ENCODE data around the gene ZMIZ1. TPM values are rescaled to one million over a fixed set of nuclear protein-coding genes. Genes with fewer than 3 reads are reported as not detected.
A peak's percentile ranks its signal among the peaks of the same experiment; 100 is the strongest.

The ZMIZ1 gene
- total RNA-seq, 1 experiment from 2014 or later = 22.3 TPM

DNA sequence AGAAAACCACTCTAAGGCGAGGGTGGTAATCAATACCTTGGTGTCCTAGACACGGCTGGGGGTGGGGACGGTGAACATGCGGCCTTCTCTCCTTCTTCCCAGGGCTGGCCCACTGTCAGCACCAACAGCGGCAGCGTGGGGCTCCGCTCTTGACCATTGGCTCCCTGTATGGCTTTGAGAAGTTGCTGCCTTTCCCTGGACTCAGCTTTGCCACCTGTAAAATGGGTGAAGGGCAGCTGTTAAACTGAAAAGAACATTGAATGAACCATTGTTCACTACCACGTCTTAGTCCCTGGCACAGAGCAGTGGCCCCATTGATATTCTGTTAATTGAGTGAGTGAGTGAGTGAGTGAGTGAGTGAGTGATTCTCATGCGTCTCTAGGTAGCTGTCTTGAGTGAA, 95.3 kb downstream of the ZMIZ1 start:
- H3K4me3 ChIP-seq = no peak overlapping the region
- H3K4me1 ChIP-seq (replicated peaks) = peaks cover 84% of the 10 kb centered on the region
- no peaks in the 10 kb centered on the region for H3K27me3 ChIP-seq (replicated peaks)
- H3K27ac ChIP-seq = no peak overlapping the region
- DNase-seq (ENCODE audit: low read depth in 1 of 2, low spot score in 2 of 2) = no peak
- no peaks in the 10 kb centered on the region for H3K9me3 ChIP-seq (replicated peaks)
- peaks cover 68% of the 10 kb centered on the region for H3K36me3 ChIP-seq

DNA sequence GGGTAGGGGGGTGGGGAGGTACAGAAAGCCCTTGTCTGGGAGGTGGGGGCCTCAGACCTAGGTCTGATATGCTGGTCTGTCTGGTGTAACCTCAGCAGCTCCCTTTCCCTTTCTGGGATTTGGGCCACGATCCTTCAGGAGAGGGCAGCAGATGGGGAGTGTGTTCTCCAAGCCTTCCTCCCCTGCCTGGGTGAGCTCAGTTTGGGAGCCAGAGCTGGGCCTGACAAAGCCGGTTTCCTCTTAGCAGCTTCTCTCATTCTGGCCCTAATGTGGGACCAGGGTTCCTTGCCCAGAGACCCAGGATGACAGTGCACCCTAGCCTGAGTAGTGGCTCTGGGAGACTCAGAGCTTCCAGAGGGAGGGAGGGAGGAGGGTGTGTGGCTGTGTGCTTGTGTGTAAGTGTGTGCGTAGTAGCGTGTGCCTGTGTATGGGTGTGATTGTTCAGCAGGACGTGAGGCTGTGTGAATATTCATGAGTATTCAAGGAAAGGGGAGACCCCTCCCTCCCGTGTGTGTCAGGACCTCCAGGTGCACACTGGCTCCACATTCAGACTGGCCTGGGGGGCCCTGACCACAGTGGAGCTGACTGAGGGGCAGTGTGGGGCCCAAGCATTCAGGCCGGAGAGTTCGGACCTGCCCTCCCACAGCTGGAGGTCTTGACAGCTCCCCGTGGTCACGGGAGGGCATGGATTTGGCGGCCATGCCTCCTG, 96.5 kb downstream of the ZMIZ1 start:
- H3K4me1 ChIP-seq (replicated peaks) = peaks cover 74% of the 10 kb centered on the region
- DNase-seq (ENCODE audit: low read depth in 1 of 2, low spot score in 2 of 2) = peak; percentile 75 to 76
- peaks cover 75% of the 10 kb centered on the region for H3K36me3 ChIP-seq
- H3K27ac ChIP-seq = peak overlapping the region; percentile 56
- no peaks in the 10 kb centered on the region for H3K27me3 ChIP-seq (replicated peaks)
- H3K4me3 ChIP-seq = no peak overlapping the region
- H3K9me3 ChIP-seq (replicated peaks) = no peaks in the 10 kb centered on the region

DNA sequence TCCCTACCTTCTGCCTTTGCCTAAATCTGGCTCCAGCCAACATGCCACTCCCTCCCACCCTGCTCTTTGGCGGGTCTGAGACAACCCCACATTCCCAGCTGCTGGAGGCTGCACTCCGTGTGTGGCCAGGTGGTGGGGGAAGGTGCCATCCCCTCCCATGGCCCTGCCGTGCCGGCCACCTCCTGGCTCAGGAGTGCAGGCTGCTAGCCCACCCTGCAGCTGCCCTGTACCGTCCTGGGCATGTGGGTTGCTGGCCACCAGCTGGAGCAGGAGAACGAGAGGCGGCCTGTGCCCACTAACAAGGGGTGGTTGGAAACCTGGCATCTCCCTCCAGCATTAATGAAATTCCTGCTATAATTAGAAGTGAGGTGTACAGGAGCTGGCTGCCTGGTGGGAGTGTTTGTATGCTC, 97.6 kb downstream of the ZMIZ1 start:
- Histone ChIP-seq H3K27me3 (replicated peaks) (no peaks in the 10 kb centered on the region), H3K36me3 (peaks cover 77% of the 10 kb centered on the region), H3K4me3 (no peak overlapping the region), H3K27ac (peak overlapping the region; percentile 34), H3K4me1 (replicated peaks) (peaks cover 67% of the 10 kb centered on the region), H3K9me3 (replicated peaks) (no peaks in the 10 kb centered on the region)
- peak; percentile 82 to 83 for DNase-seq (ENCODE audit: low read depth in 1 of 2, low spot score in 2 of 2)

- H3K9me3 ChIP-seq (replicated peaks) = no peaks in the 10 kb centered on the region
- H3K4me1 ChIP-seq (replicated peaks) = peaks cover 65% of the 10 kb centered on the region
- no peak overlapping the region for H3K4me3 ChIP-seq
- no peak for DNase-seq (ENCODE audit: low read depth in 1 of 2, low spot score in 2 of 2)
- peak overlapping the region; percentile 28 for H3K27ac ChIP-seq
- H3K36me3 ChIP-seq = peaks cover 81% of the 10 kb centered on the region
- no peaks in the 10 kb centered on the region for H3K27me3 ChIP-seq (replicated peaks)
Observed at GRCh38 chr10:79166741-79167140, 98.0 kb downstream of the ZMIZ1 start.

- Histone ChIP-seq H3K27me3 (replicated peaks) (no peaks in the 10 kb centered on the region), H3K27ac (no peak overlapping the region), H3K9me3 (replicated peaks) (no peaks in the 10 kb centered on the region), H3K36me3 (peaks cover 82% of the 10 kb centered on the region), H3K4me3 (no peak overlapping the region), H3K4me1 (replicated peaks) (peaks cover 65% of the 10 kb centered on the region)
- DNase-seq (ENCODE audit: low read depth in 1 of 2, low spot score in 2 of 2) = no peak
Observed at GRCh38 chr10:79167537-79167936, 98.8 kb downstream of the ZMIZ1 start.

- DNase-seq (ENCODE audit: low read depth in 1 of 2, low spot score in 2 of 2) = no peak
- Histone ChIP-seq H3K36me3 (peaks cover 80% of the 10 kb centered on the region), H3K4me3 (no peak overlapping the region), H3K27ac (no peak overlapping the region), H3K27me3 (replicated peaks) (no peaks in the 10 kb centered on the region), H3K9me3 (replicated peaks) (no peaks in the 10 kb centered on the region), H3K4me1 (replicated peaks) (peaks cover 64% of the 10 kb centered on the region)
Observed at GRCh38 chr10:79168210-79168609, 99.4 kb downstream of the ZMIZ1 start.

DNA sequence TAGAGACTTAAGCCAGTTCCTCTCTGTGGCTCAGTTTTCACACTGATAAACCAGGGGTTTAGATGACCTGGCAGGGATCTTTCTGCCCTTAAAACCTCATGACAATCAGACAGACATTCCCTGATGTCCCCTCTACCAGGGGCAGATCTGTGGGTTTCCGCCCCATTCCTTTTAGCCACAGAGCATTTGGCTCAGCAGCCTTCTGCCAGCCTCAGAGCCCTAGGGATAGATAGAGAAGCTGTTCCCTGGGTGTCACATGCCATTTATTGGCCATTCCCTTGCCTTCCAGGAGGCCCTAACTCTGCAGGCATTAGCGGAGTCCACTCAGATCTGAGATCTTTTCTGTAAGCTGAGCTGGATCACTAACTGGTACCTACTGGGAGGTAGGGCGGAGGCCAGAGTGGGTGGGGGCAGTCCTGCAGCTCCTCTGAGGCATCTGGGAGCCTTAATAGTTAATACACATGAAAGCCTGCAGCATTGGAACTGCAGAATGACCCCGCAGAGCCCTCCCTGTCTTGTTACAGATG, 101.5 kb downstream of the ZMIZ1 start:
- H3K4me1 ChIP-seq (replicated peaks) = peaks cover 62% of the 10 kb centered on the region
- no peak for DNase-seq (ENCODE audit: low read depth in 1 of 2, low spot score in 2 of 2)
- H3K27ac ChIP-seq = no peak overlapping the region
- H3K9me3 ChIP-seq (replicated peaks) = no peaks in the 10 kb centered on the region
- H3K36me3 ChIP-seq = peaks cover 82% of the 10 kb centered on the region
- no peaks in the 10 kb centered on the region for H3K27me3 ChIP-seq (replicated peaks)
- H3K4me3 ChIP-seq = no peak overlapping the region

DNA sequence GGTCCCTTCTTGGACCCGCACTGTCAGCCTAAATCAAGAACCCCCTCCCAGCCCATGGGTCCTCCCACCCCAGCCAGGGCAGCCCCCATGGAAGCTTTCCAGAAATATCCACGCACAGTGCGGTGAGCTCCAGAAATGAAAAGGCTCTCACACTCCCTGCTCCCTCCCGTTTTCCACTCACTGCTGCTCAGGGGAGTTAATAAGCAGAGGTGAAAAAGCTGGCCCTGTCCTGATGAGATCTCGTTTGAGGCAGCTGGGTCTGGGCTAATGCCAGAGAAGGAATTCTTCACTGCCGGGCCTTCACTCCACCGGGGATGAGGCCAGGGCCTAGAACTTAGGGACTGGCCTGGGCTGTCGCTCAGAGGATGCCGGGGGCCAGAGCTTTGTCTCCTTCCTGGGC, 102.2 kb downstream of the ZMIZ1 start:
- no peak for DNase-seq (ENCODE audit: low read depth in 1 of 2, low spot score in 2 of 2)
- no peaks in the 10 kb centered on the region for H3K27me3 ChIP-seq (replicated peaks)
- H3K4me3 ChIP-seq = no peak overlapping the region
- peaks cover 62% of the 10 kb centered on the region for H3K4me1 ChIP-seq (replicated peaks)
- H3K27ac ChIP-seq = no peak overlapping the region
- no peaks in the 10 kb centered on the region for H3K9me3 ChIP-seq (replicated peaks)
- peaks cover 82% of the 10 kb centered on the region for H3K36me3 ChIP-seq

DNA sequence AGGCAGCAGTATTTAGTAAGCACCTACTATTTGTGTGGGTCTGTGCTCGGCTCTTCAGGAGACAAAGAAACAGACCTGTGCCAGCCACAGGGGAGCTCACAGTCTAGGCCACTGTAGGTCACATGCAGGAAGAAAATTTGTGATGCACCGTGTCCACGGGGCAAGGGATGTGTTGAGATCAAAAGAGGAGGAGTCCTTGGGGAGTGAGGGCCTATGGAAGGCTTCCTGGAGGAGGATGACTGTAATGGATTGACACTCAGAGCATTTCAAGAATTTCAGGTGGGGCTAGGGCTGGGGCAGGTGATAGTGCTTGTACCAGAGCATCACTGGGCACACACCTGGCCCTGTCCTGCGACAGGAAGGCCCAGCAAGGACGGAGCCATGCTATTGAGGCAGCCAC, 102.7 kb downstream of the ZMIZ1 start:
- peaks cover 77% of the 10 kb centered on the region for H3K36me3 ChIP-seq
- no peaks in the 10 kb centered on the region for H3K27me3 ChIP-seq (replicated peaks)
- no peak for DNase-seq (ENCODE audit: low read depth in 1 of 2, low spot score in 2 of 2)
- peaks cover 62% of the 10 kb centered on the region for H3K4me1 ChIP-seq (replicated peaks)
- H3K4me3 ChIP-seq = no peak overlapping the region
- H3K27ac ChIP-seq = no peak overlapping the region
- H3K9me3 ChIP-seq (replicated peaks) = no peaks in the 10 kb centered on the region

- no peak for DNase-seq (ENCODE audit: low read depth in 1 of 2, low spot score in 2 of 2)
- peaks cover 77% of the 10 kb centered on the region for H3K36me3 ChIP-seq
- H3K27me3 ChIP-seq (replicated peaks) = no peaks in the 10 kb centered on the region
- no peaks in the 10 kb centered on the region for H3K9me3 ChIP-seq (replicated peaks)
- no peak overlapping the region for H3K27ac ChIP-seq
- peaks cover 67% of the 10 kb centered on the region for H3K4me1 ChIP-seq (replicated peaks)
- no peak overlapping the region for H3K4me3 ChIP-seq
Observed at GRCh38 chr10:79172881-79173280, 104.1 kb downstream of the ZMIZ1 start.

GRCh38 chr10:79173582-79174262, 105.0 kb downstream of the ZMIZ1 start:
- DNase-seq (ENCODE audit: low read depth in 1 of 2, low spot score in 2 of 2) = no peak
- H3K27ac ChIP-seq = no peak overlapping the region
- no peaks in the 10 kb centered on the region for H3K27me3 ChIP-seq (replicated peaks)
- H3K4me1 ChIP-seq (replicated peaks) = peaks cover 75% of the 10 kb centered on the region
- H3K9me3 ChIP-seq (replicated peaks) = no peaks in the 10 kb centered on the region
- peaks cover 74% of the 10 kb centered on the region for H3K36me3 ChIP-seq
- H3K4me3 ChIP-seq = no peak overlapping the region

- no peaks in the 10 kb centered on the region for H3K9me3 ChIP-seq (replicated peaks)
- no peaks in the 10 kb centered on the region for H3K27me3 ChIP-seq (replicated peaks)
- peak; percentile 94 to 97 for DNase-seq (ENCODE audit: low read depth in 1 of 2, low spot score in 2 of 2)
- peaks cover 93% of the 10 kb centered on the region for H3K4me1 ChIP-seq (replicated peaks)
- peaks cover 62% of the 10 kb centered on the region for H3K36me3 ChIP-seq
- H3K27ac ChIP-seq = peak overlapping the region; percentile 47
- no peak overlapping the region for H3K4me3 ChIP-seq
Observed at GRCh38 chr10:79176052-79176501, 107.3 kb downstream of the ZMIZ1 start.

- Histone ChIP-seq H3K27me3 (replicated peaks) (no peaks in the 10 kb centered on the region), H3K4me1 (replicated peaks) (peaks cover 97% of the 10 kb centered on the region), H3K9me3 (replicated peaks) (no peaks in the 10 kb centered on the region), H3K36me3 (peaks cover 54% of the 10 kb centered on the region), H3K4me3 (no peak overlapping the region), H3K27ac (peak overlapping the region; percentile 47)
- DNase-seq (ENCODE audit: low read depth in 1 of 2, low spot score in 2 of 2) = no peak
Observed at GRCh38 chr10:79176949-79177602, 108.3 kb downstream of the ZMIZ1 start.
